GM21526 (cell line): ENCODE results near the gene SRRM1.

ENCODE experiments used
- ATAC-seq: cut with Tn5 transposase; IDR thresholded peaks from one replicate; pipeline ENCODE4 v1.9.1; 2021; ENCODE audit warnings: moderate library complexity; ENCODE audit not compliant: unreplicated experiment, low FRiP score

Gene SRRM1

DNA sequence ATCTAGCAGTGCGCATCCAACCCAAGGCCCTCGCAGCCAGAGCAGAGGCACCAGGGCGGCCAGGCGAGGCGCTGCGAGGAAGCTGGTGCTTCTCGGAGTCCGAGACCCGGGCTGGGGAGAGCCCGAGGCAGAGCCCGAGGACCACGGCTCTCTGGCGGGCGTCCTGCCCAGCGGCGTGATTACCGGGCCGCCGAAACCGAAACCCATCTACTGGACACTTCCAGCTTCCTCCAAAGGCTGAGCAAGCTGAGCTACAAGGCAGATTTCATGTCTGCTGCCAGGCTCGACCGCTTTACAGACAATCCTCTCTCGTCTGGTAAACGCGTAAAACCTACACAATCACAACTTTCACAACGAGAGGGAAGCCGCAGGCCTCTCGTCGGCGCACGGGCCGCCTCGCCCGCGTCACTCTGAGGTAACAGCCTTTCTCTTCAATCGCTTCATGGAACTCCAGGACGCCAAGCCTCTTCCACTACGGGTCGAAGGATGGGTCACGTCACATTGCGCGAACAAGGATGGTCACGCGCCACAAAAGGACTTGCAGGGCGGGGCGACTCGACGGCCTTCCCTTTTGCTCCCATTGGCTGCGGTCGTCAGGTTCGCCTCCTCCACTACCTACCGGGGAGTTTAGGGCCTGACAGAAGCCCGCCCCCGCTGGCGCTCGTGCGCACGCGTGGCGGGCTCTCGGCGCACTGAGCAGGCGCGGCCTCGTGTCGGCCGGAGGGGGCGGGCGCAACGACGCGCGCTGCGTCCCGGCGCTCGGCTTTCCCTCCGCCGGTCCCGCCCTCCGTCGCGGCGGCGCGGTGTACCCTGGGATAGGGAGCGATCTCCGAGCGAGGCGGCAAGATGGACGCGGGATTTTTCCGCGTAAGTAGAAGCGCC lies at the start of gene SRRM1:
SRRM1 (plus strand) TSS at position 822 of the 882 bp plus-strand sequence; CDS start at position 847, 25 bp downstream.
- peak; percentile 92 for ATAC-seq

- ATAC-seq: no peak
Measured at GRCh38 chr1:24594328-24594598, 48.8 kb upstream of the SRRM1 start.

- ATAC-seq: no peak
Measured at GRCh38 chr1:24596401-24596880, 46.7 kb upstream of the SRRM1 start.

GRCh38 chr1:24599265-24599664 lies 43.8 kb upstream of the SRRM1 start:
- no peak for ATAC-seq

DNA sequence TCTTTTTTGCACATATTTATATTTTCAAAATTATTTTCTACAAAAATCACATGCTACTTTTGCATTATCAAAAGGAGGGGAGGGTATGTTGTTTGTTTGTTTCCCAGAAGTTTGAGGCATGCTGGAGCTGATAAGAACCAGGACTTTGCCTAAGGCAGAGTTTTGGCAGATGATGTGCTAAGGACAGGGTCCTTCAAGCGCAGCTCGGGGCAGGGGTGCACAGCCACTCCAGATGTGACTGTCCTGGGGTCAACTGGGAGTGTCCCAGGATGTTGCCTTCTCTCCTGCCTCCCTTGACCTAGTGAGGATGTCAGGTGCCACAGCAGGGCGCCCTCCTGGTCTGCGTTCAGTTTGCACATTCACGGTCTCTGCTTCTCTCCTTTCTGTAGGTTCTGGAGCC lies 42.6 kb upstream of the SRRM1 start:
- ATAC-seq: no peak

- ATAC-seq: no peak
Measured at GRCh38 chr1:24605534-24606295, 37.4 kb upstream of the SRRM1 start.

GRCh38 chr1:24606296-24606605 lies 36.9 kb upstream of the SRRM1 start:
- ATAC-seq: no peak

GRCh38 chr1:24606621-24607020 lies 36.5 kb upstream of the SRRM1 start:
- ATAC-seq: no peak

DNA sequence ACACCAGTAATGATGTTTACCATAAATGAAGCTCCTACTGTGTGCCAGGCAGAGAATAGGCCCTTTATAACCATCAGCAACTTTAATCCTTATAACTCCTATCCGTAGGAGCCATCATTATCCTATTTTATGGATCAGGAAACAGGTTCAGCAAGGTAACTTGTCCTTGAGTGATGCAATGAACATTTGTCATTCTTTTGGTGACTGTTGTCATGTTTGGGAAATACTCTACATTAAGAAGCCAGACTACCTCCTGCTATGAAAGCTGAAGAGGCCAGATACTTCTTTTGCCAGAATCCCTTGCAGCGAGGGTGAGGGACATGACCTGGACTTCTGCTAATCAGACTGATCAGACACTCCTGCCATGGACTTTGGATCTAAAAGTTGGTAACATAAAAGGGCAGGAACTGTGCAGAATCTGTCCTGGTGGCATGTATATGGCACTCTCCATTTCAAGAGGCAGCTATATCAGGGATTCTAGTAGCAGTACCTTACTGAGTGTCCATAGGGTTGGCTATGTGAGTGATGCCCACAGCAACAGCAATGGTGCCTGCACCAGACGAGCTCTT lies 33.1 kb upstream of the SRRM1 start:
- no peak for ATAC-seq

GRCh38 chr1:24619376-24619775 lies 23.7 kb upstream of the SRRM1 start:
- no peak for ATAC-seq

DNA sequence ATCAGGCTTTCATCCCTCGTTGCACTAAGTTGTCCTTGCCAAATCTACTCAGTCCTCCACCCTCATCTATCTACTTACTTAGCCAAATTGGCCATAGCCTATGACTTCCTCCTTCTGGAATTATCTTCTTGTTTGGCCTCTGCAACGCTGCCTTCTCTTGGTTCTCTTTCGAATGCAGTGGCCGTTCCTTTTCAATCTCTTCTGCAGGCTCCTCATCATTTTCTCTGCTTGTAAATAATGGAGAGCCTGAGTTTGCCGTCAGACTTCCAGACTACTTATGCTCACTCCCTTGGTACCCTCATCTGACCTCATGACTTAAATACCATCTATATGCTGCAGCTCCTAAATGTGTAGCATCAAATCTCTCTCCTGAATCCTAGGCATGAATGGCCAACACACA lies 22.4 kb upstream of the SRRM1 start:
- ATAC-seq: no peak

DNA sequence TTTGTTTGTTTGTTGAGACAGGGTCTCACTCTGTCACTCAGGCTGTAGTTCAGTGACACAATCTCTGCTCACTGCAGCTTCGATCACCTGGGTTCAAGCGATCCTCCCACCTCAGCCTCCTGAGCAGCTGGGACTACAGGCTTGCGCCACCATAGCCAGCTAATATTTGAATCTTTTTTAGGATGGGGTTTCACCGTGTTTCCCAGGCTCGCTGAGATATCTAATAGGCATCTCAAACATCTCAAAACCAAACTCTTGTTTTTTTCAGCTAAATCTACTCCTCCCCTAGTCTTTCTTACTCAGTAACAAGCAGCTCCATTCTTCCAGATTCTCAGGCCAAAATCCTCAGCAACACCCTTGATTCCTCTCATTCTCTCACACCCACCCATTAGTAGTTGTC lies 22.0 kb upstream of the SRRM1 start:
- ATAC-seq: no peak

DNA sequence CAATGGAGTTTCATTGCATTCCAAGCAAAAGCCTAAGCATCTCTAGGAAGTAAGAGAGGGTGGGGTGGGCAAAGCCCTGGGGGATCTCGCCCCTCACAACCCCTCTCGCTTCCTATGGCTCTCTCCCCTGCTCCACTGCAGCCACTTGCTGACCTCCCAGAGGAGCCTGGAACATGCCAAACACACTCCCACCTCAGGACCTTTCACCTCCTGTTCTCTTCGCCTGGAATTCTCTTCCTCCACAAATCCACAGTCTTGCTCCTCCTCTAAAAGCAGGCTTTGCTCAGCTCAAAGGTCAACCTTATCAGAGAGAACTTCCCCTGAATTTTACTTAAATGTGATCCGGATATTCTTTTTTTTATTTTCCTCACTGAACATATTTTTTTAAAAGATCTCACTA lies 20.9 kb upstream of the SRRM1 start:
- no peak for ATAC-seq

GRCh38 chr1:24632832-24633175 lies 10.3 kb upstream of the SRRM1 start:
- no peak for ATAC-seq

GRCh38 chr1:24635195-24635843 lies 7.8 kb upstream of the SRRM1 start:
- ATAC-seq: no peak

DNA sequence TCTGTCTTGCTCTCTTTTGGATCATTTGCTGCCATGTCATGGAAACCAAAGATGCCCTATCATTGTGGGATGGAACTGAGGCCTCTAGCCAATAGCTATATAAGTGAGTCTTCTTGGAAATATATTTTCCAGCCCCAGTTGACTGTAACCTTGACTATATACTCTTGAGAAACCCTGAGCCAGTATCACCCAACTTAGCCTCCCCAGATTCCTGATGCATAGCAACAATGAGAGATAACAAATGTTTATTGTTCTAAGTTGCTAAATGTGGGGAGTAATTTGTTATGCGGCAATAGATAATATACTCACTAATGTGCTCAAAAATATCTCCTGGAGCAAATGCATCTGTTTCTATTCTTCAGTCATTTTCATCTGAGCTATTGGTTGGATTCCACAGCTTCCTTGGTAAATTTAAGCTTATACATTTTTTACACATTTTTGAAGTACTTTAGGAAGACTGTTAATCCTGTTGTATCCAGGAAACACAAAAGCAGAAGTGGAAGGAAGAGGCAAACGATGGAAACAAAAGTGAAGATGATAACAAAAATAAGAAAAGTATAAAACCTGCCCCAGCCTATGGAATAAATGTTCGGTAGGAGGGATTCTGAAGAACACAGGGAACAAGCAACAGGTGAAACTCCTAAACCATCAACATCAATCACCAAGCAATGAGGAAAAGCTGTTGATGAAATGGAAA lies 6.3 kb upstream of the SRRM1 start:
- ATAC-seq: no peak

GRCh38 chr1:24639094-24639493 lies 4.0 kb upstream of the SRRM1 start:
- no peak for ATAC-seq

- ATAC-seq: no peak
Measured at GRCh38 chr1:24639881-24640280, 3.2 kb upstream of the SRRM1 start.

DNA sequence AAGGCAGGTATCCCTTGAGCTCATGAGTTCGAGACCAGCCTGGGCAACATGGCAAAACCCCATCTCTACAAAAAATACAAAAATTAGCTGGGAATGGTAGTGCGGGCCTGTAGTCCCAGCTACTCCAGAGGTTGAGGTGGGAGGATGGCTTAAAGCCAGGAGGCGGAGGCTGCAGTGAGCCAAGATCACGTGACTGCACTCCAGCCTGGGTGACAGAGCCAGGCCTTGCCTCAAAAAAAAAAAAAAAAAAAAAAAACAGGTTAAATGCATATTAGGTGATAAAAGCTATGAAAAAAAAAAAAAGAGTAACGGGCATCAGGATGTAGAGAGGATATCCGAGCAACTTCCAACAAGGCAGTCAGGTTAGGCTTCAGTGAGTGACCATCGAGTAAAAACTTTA lies 2.8 kb upstream of the SRRM1 start:
- no peak for ATAC-seq

GRCh38 chr1:24641646-24642151 lies 1.4 kb upstream of the SRRM1 start:
- no peak for ATAC-seq
